Activated naive CD4-positive, alpha-beta T cell treated with anti-CD3 and anti-CD28 coated beads for 36 hours (primary cell): Measurements from ENCODE around the gene GLTP. TPM values are rescaled to one million over a fixed set of nuclear protein-coding genes. Genes with fewer than 3 reads are reported as not detected.
"Not testable (repeated sequence)": the region's sequence is repeated elsewhere in the genome, so short reads cannot be mapped to it uniquely, and the experiment has no call there.

Experiments
- CTCF ChIA-PET: fragments of 350-600 bp; sonication (Branson Sonifier 250); formaldehyde crosslinking; loops from one replicate; lab custom pipeline; 2021; ENCODE audit warnings: antibody characterized with exemption; lab: Charles Lee
- DNase-seq: peaks from one replicate; pipeline ENCODE4 v3.0.0-alpha.2; 2020
- H3K27ac Mint-ChIP-seq: one replicate; pipeline ENCODE4 v1.8.0; 2021; ENCODE audit warnings: mild to moderate bottlenecking, mixed read lengths
- H3K27me3 Mint-ChIP-seq: one replicate; pipeline ENCODE4 v1.8.0; 2021; ENCODE audit warnings: low read depth, mixed read lengths
- H3K36me3 Mint-ChIP-seq: one replicate; pipeline ENCODE4 v1.8.0; 2021; ENCODE audit warnings: low read depth, mixed read lengths
- H3K4me1 Mint-ChIP-seq: one replicate; pipeline ENCODE4 v1.8.0; 2021; ENCODE audit warnings: low read depth, mixed read lengths
- H3K4me3 Mint-ChIP-seq: one replicate; pipeline ENCODE4 v1.8.0; 2021; ENCODE audit warnings: mild to moderate bottlenecking, moderate library complexity, mixed read lengths
- H3K9me3 Mint-ChIP-seq: one replicate; pipeline ENCODE4 v1.8.0; 2021; ENCODE audit warnings: mixed read lengths
- intact Hi-C: fragments of 100-400 bp; cut with micrococcal nuclease; formaldehyde crosslinking; loops from one replicate; pipeline ENCODE4 v1.15.1; 2023
- total RNA-seq, 2 experiments: library from RNA; stranded (reverse); gene quantifications; one replicate each; pipeline ENCODE4 v1.2.3, GENCODE V29; 2021

The GLTP gene
- total RNA-seq, 2 experiments from 2014 or later = 18.1 to 19.9 TPM

DNA sequence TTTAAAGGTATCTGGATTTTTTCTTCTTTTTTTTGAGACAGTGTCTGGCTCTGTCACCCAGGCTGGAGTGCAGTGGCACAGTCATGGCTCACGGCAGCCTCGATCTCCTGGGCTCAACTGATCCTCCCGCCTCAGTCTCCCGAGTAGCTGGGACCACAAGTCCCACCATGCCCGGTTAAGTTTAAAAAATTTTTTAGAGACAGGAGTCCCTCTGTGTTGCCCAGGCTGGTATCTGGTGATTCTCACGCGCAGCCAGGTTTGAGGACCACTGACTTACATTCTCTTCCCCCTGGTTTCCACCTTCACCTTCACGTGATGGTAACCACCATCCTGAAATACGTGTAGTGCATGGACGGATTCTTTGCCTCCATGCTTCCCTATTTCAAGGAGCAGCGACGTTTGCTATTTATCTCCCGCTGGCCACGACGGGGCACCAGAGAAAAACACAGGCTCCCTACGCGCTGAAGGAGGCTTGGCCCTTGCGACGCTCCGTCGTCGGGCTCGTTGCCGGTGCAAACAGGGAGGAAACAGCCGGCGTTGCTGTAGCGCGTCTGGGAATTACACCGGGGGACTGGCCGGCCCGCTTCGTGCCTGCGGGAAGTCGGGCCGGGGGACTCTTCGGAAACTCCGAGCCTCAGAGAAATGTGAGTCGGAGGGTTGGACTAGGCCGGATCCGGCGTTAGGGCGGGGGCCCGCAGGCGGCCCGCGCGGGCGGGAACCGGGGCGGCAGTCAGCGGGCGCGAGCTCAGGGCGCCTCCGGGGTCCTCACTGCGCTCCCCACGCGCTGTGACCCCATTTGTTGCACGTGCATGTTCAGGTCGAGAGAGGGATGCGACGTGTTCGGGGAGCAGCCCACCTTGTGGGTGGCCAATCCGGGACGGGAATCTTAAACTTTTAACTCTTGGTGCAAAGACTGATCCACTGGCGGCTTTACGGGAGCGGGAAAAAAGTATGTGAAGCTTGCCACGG lies 19.7 kb upstream of the GLTP start, which contains the start of gene TCHP:
TSS of gene TCHP (plus strand) at position 492 of the 969 bp plus-strand sequence. CDS start 2,753 bp downstream, outside the sequence.
- Mint-ChIP-seq H3K36me3 (peaks cover 11% of the 10 kb centered on the region), H3K9me3 (no peaks in the 10 kb centered on the region), H3K4me1 (peaks cover 21% of the 10 kb centered on the region), H3K4me3 (peak within 1 kb of the TSS; percentile 94), H3K27me3 (no peaks in the 10 kb centered on the region), H3K27ac (peak within 1 kb of the TSS; percentile 97)
- peak; percentile 86 for DNase-seq
- intact Hi-C loops = loop anchor here (1.0 kb wide), 3 partner anchors 12 to 148 kb away; partner anchors contain the start of gene C12orf76
- CTCF ChIA-PET = interaction anchor here (0.5 to 1.3 kb wide), 6 partner anchors 10 to 538 kb away, joined by 3 to 5 read pairs (median 3); no protein-coding TSS in a partner anchor

- H3K36me3 Mint-ChIP-seq, H3K9me3 Mint-ChIP-seq, intact Hi-C loops, DNase-seq, H3K27me3 Mint-ChIP-seq: not testable (repeated sequence)
- Mint-ChIP-seq H3K4me1 (peaks cover 21% of the 10 kb centered on the region), H3K27ac (peak overlapping the region; percentile 97), H3K4me3 (peak overlapping the region; percentile 94)
- CTCF ChIA-PET = interaction anchor here (1.0 kb wide), 1 partner anchor 11 kb away, joined by 4 read pairs; no protein-coding TSS in a partner anchor
Measured at GRCh38 chr12:109899345-109899744, 19.0 kb upstream of the GLTP start.

GRCh38 chr12:109897029-109897428 lies 16.7 kb upstream of the GLTP start:
- H3K4me3 Mint-ChIP-seq = no peak overlapping the region
- no peaks in the 10 kb centered on the region for H3K27me3 Mint-ChIP-seq
- no peak for DNase-seq
- intact Hi-C loops = no loop called here
- no peaks in the 10 kb centered on the region for H3K9me3 Mint-ChIP-seq
- H3K27ac Mint-ChIP-seq = no peak overlapping the region
- H3K36me3 Mint-ChIP-seq = no peaks in the 10 kb centered on the region
- H3K4me1 Mint-ChIP-seq = peaks cover 27% of the 10 kb centered on the region
- CTCF ChIA-PET = no interaction called here

DNA sequence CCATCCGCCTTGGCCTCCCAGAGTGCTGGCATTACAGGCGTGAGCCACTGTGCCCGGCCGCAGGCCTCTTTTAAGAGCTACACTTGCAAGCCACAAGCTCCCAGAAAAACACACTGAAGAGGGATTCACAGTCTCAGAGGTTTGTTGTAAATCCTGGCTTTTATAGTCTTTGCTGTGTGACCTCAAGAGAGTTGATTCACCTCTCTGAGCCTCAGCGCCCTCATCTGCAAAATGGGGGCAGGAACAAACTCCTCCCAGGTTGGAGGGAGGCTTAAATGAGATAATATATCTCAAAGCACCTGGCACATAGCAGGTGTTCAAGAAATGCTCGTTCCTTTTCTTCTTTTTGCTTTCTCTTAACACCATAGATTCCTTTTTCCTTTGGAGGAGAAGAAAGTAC lies 15.8 kb upstream of the GLTP start:
- Mint-ChIP-seq H3K27me3 (no peaks in the 10 kb centered on the region), H3K4me1 (peaks cover 19% of the 10 kb centered on the region), H3K27ac (no peak overlapping the region), H3K4me3 (no peak overlapping the region), H3K9me3 (no peaks in the 10 kb centered on the region), H3K36me3 (no peaks in the 10 kb centered on the region)
- CTCF ChIA-PET = interaction anchor here (0.6 kb wide), 2 partner anchors 43 to 89 kb away, joined by 3 to 4 read pairs; no protein-coding TSS in a partner anchor
- DNase-seq = no peak
- intact Hi-C loops = no loop called here

- CTCF ChIA-PET = interaction anchor here (0.6 kb wide), 2 partner anchors 297 to 500 kb away, joined by 3 to 4 read pairs; no protein-coding TSS in a partner anchor
- H3K27ac Mint-ChIP-seq = no peak overlapping the region
- H3K36me3 Mint-ChIP-seq = no peaks in the 10 kb centered on the region
- H3K27me3 Mint-ChIP-seq = no peaks in the 10 kb centered on the region
- no peak for DNase-seq
- no peak overlapping the region for H3K4me3 Mint-ChIP-seq
- H3K4me1 Mint-ChIP-seq = peaks cover 14% of the 10 kb centered on the region
- no peaks in the 10 kb centered on the region for H3K9me3 Mint-ChIP-seq
- intact Hi-C loops = no loop called here
Measured at GRCh38 chr12:109894939-109895338, 14.6 kb upstream of the GLTP start.

- Mint-ChIP-seq H3K9me3 (no peaks in the 10 kb centered on the region), H3K27me3 (no peaks in the 10 kb centered on the region), H3K36me3 (no peaks in the 10 kb centered on the region), H3K4me1 (peaks cover 23% of the 10 kb centered on the region), H3K4me3 (no peak overlapping the region), H3K27ac (no peak overlapping the region)
- DNase-seq = no peak
- CTCF ChIA-PET = interaction anchor here (0.6 kb wide), 1 partner anchor 538 kb away, joined by 3 read pairs; no protein-coding TSS in a partner anchor
- intact Hi-C loops = no loop called here
Measured at GRCh38 chr12:109893261-109893995, 13.1 kb upstream of the GLTP start.

DNA sequence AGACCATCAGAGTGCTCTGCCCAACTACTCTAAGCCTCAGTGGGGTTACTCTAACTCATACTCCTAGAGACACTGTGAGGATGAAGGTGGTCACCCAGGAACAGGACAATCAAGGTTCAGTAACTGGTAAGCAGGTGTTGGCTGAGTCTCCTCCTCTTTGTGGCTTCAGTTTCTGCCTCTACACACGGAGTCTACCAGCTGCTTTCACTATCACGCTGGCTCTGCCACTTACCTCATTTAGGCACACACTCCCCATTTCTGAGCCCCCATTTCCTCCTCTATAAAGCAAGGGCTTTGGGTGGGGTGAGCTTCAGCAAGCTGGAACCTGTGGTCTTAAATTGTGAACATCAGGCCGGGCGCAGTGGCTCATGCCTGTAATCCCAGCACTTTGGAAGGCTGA lies 12.4 kb upstream of the GLTP start:
- Mint-ChIP-seq H3K9me3 (no peaks in the 10 kb centered on the region), H3K36me3 (no peaks in the 10 kb centered on the region), H3K4me3 (no peak overlapping the region), H3K27ac (no peak overlapping the region), H3K4me1 (peaks cover 30% of the 10 kb centered on the region), H3K27me3 (no peaks in the 10 kb centered on the region)
- DNase-seq = peak; percentile 29
- intact Hi-C loops = no loop called here
- CTCF ChIA-PET = no interaction called here

DNA sequence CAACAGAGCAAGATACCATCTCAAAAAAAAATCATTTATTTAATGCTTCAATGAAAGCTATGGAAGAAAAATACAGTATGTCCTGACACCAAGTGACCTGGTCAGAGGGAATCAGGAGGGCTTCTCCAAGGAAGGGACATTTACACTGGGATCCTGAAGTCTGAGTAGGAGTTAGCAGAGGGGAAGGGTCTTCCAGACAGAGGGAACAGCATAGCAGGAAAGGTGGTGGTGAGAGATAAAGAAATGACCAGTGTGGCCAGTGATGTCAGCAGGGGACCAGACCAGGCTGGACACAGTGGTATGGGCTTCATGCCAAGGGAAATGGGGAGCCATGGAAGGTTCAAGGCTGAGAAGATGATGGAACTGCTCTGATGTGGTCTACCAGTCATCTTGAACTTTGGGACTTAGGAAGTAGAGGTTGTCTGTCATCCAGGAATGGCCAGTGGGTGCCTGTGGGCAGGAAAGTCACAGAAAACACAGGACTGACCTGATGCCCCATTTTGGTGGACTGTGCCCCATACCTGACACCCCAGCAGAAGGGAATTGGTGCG lies 11.9 kb upstream of the GLTP start:
- no peak overlapping the region for H3K27ac Mint-ChIP-seq

GRCh38 chr12:109891731-109892130 lies 11.4 kb upstream of the GLTP start:
- H3K27ac Mint-ChIP-seq, H3K4me3 Mint-ChIP-seq, DNase-seq, H3K36me3 Mint-ChIP-seq, H3K27me3 Mint-ChIP-seq, intact Hi-C loops, H3K9me3 Mint-ChIP-seq, CTCF ChIA-PET: not testable (repeated sequence)
- H3K4me1 Mint-ChIP-seq = peaks cover 35% of the 10 kb centered on the region

More for the DNA sequence above, 11.9 kb upstream of the GLTP start:
- no peaks in the 10 kb centered on the region for H3K9me3 Mint-ChIP-seq
- intact Hi-C loops = no loop called here
- H3K4me3 Mint-ChIP-seq = no peak overlapping the region
- H3K4me1 Mint-ChIP-seq = peaks cover 35% of the 10 kb centered on the region
- DNase-seq = no peak
- H3K27me3 Mint-ChIP-seq = no peaks in the 10 kb centered on the region
- no peaks in the 10 kb centered on the region for H3K36me3 Mint-ChIP-seq
- CTCF ChIA-PET = no interaction called here

DNA sequence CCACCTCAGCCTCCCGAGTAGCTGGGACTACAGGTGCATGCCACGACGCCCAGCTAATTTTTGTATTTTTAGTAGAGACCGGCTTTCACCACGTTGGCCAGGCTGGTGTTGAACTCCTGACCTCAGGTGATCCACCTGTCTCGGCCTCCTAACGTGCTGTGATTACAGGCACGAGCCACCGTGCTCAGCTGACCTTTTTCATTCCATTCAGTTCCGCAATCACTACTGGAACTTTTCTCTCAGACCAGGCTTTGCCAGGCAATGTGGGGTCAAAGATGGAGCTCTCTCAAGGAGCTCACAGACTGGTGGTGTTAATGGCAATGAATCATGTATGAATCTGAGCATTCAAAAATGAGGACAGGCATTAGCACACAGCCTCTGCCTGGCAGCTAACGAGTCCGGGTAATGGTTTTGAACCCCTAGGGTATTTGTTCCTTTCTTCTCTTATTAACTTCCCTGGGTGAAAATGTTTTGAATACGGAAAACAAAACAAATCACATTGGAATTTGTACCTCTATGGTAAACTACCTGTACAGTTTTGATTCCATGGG lies 10.4 kb upstream of the GLTP start:
- no peaks in the 10 kb centered on the region for H3K36me3 Mint-ChIP-seq
- peaks cover 35% of the 10 kb centered on the region for H3K4me1 Mint-ChIP-seq
- intact Hi-C loops = no loop called here
- H3K4me3 Mint-ChIP-seq = no peak overlapping the region
- H3K9me3 Mint-ChIP-seq = no peaks in the 10 kb centered on the region
- no peak overlapping the region for H3K27ac Mint-ChIP-seq
- H3K27me3 Mint-ChIP-seq = no peaks in the 10 kb centered on the region
- no peak for DNase-seq
- CTCF ChIA-PET = interaction anchor here (0.6 kb wide), 1 partner anchor 84 kb away, joined by 3 read pairs; no protein-coding TSS in a partner anchor

GRCh38 chr12:109888179-109889020 lies 8.1 kb upstream of the GLTP start:
- H3K27me3 Mint-ChIP-seq = no peaks in the 10 kb centered on the region
- H3K4me3 Mint-ChIP-seq = peak overlapping the region; percentile 39
- H3K9me3 Mint-ChIP-seq = no peaks in the 10 kb centered on the region
- H3K4me1 Mint-ChIP-seq = peaks cover 35% of the 10 kb centered on the region
- peak; percentile 73 for DNase-seq
- intact Hi-C loops = loop anchor here (1.0 kb wide), 2 partner anchors 12 to 93 kb away; partner anchors contain the start of gene TCHP
- CTCF ChIA-PET = interaction anchor here (0.6 to 1.7 kb wide), 10 partner anchors 9 to 1604 kb away, joined by 3 to 6 read pairs (median 4); no protein-coding TSS in a partner anchor
- H3K27ac Mint-ChIP-seq = peak overlapping the region; percentile 93
- no peaks in the 10 kb centered on the region for H3K36me3 Mint-ChIP-seq
